ENCODE results near the gene CDYL2.

The CDYL2 gene

GRCh38 chr16:80585764-80586163 is 218.6 kb downstream of the CDYL2 start:
- Histone ChIP-seq H3K4me3 (ENCODE audit: low read depth in 1 of 2, low read length in 2 of 2) (no peak overlapping the region), H3K27me3 (ENCODE audit: low read depth, low read length) (no peaks in the 10 kb centered on the region), H3K9me3 (ENCODE audit: control insufficient read depth in 1 of 2, low read length in 2 of 2) (no peaks in the 10 kb centered on the region), H3K27ac (ENCODE audit: low read length) (no peak overlapping the region), H3K36me3 (ENCODE audit: control insufficient read depth in 1 of 2, insufficient read depth in 2 of 2, low read length in 2 of 2) (no peaks in the 10 kb centered on the region), H3K4me1 (ENCODE audit: control insufficient read depth in 1 of 2, insufficient read depth in 2 of 2, low read length in 2 of 2) (no peaks in the 10 kb centered on the region)

GRCh38 chr16:80583466-80583865 is 220.9 kb downstream of the CDYL2 start:
- Histone ChIP-seq H3K27ac (ENCODE audit: low read length) (no peak overlapping the region), H3K36me3 (ENCODE audit: control insufficient read depth in 1 of 2, insufficient read depth in 2 of 2, low read length in 2 of 2) (no peaks in the 10 kb centered on the region), H3K27me3 (ENCODE audit: low read depth, low read length) (no peaks in the 10 kb centered on the region), H3K4me1 (ENCODE audit: control insufficient read depth in 1 of 2, insufficient read depth in 2 of 2, low read length in 2 of 2) (no peaks in the 10 kb centered on the region), H3K9me3 (ENCODE audit: control insufficient read depth in 1 of 2, low read length in 2 of 2) (no peaks in the 10 kb centered on the region), H3K4me3 (ENCODE audit: low read depth in 1 of 2, low read length in 2 of 2) (no peak overlapping the region)

- no peaks in the 10 kb centered on the region for H3K36me3 ChIP-seq (ENCODE audit: control insufficient read depth in 1 of 2, insufficient read depth in 2 of 2, low read length in 2 of 2)
- H3K27ac ChIP-seq (ENCODE audit: low read length), result no peak overlapping the region
- no peaks in the 10 kb centered on the region for H3K9me3 ChIP-seq (ENCODE audit: control insufficient read depth in 1 of 2, low read length in 2 of 2)
- no peaks in the 10 kb centered on the region for H3K27me3 ChIP-seq (ENCODE audit: low read depth, low read length)
- no peak overlapping the region for H3K4me3 ChIP-seq (ENCODE audit: low read depth in 1 of 2, low read length in 2 of 2)
- H3K4me1 ChIP-seq (ENCODE audit: control insufficient read depth in 1 of 2, insufficient read depth in 2 of 2, low read length in 2 of 2), result no peaks in the 10 kb centered on the region
Measured at GRCh38 chr16:80580109-80580832, 224.1 kb downstream of the CDYL2 start.

DNA sequence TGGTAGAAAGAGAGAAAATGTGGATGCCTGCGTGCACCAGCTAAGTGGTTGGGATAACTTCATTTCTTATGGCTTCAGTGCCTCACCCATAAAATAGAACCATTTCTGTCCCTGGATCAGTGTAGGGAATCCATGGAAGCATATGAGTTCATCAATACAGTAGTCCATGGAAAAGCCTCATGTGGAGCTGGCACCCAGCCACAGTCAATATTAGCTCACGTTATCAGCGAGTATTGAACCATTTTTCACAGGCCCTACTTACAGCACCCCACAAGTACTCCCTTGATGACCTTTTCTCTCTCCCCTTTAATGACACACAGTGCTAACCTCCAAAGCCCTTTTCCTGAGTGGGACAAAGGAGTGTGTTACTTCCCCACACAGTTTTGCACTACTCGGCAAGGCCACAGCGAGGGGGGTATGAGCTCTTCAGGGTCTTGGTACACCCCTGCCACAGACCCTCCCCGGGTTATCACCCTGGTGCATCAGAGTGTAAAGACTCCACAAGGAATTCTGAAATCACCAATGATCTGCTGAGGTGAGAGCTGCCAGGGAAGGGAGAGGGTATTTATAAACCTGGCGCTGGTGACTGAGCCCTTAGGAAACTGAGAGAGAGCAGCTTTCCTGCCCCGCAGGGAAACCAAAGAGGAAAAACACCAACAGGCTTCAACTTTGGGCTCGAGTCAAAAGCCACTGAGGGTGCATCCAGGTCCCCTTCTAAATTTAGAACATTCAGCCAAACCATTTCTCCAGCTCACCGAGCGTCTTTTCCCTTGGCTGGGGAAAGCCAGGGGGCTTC is 226.7 kb downstream of the CDYL2 start:
- Histone ChIP-seq H3K9me3 (ENCODE audit: control insufficient read depth in 1 of 2, low read length in 2 of 2) (no peaks in the 10 kb centered on the region), H3K4me1 (ENCODE audit: control insufficient read depth in 1 of 2, insufficient read depth in 2 of 2, low read length in 2 of 2) (no peaks in the 10 kb centered on the region), H3K4me3 (ENCODE audit: low read depth in 1 of 2, low read length in 2 of 2) (no peak overlapping the region), H3K27me3 (ENCODE audit: low read depth, low read length) (no peaks in the 10 kb centered on the region), H3K36me3 (ENCODE audit: control insufficient read depth in 1 of 2, insufficient read depth in 2 of 2, low read length in 2 of 2) (no peaks in the 10 kb centered on the region), H3K27ac (ENCODE audit: low read length) (no peak overlapping the region)

- no peak overlapping the region for H3K4me3 ChIP-seq (ENCODE audit: low read depth in 1 of 2, low read length in 2 of 2)
- no peaks in the 10 kb centered on the region for H3K9me3 ChIP-seq (ENCODE audit: control insufficient read depth in 1 of 2, low read length in 2 of 2)
- no peaks in the 10 kb centered on the region for H3K27me3 ChIP-seq (ENCODE audit: low read depth, low read length)
- H3K27ac ChIP-seq (ENCODE audit: low read length), result no peak overlapping the region
- no peaks in the 10 kb centered on the region for H3K36me3 ChIP-seq (ENCODE audit: control insufficient read depth in 1 of 2, insufficient read depth in 2 of 2, low read length in 2 of 2)
- no peaks in the 10 kb centered on the region for H3K4me1 ChIP-seq (ENCODE audit: control insufficient read depth in 1 of 2, insufficient read depth in 2 of 2, low read length in 2 of 2)
Measured at GRCh38 chr16:80576343-80576912, 228.0 kb downstream of the CDYL2 start.

GRCh38 chr16:80573700-80574120 is 230.7 kb downstream of the CDYL2 start:
- Histone ChIP-seq H3K9me3 (ENCODE audit: control insufficient read depth in 1 of 2, low read length in 2 of 2) (no peaks in the 10 kb centered on the region), H3K27ac (ENCODE audit: low read length) (no peak overlapping the region), H3K27me3 (ENCODE audit: low read depth, low read length) (no peaks in the 10 kb centered on the region), H3K4me1 (ENCODE audit: control insufficient read depth in 1 of 2, insufficient read depth in 2 of 2, low read length in 2 of 2) (no peaks in the 10 kb centered on the region), H3K36me3 (ENCODE audit: control insufficient read depth in 1 of 2, insufficient read depth in 2 of 2, low read length in 2 of 2) (no peaks in the 10 kb centered on the region), H3K4me3 (ENCODE audit: low read depth in 1 of 2, low read length in 2 of 2) (no peak overlapping the region)

- Histone ChIP-seq H3K36me3 (ENCODE audit: control insufficient read depth in 1 of 2, insufficient read depth in 2 of 2, low read length in 2 of 2) (no peaks in the 10 kb centered on the region), H3K4me1 (ENCODE audit: control insufficient read depth in 1 of 2, insufficient read depth in 2 of 2, low read length in 2 of 2) (no peaks in the 10 kb centered on the region), H3K27me3 (ENCODE audit: low read depth, low read length) (no peaks in the 10 kb centered on the region), H3K4me3 (ENCODE audit: low read depth in 1 of 2, low read length in 2 of 2) (no peak overlapping the region), H3K27ac (ENCODE audit: low read length) (no peak overlapping the region), H3K9me3 (ENCODE audit: control insufficient read depth in 1 of 2, low read length in 2 of 2) (no peaks in the 10 kb centered on the region)
Measured at GRCh38 chr16:80570106-80570478, 234.3 kb downstream of the CDYL2 start.

DNA sequence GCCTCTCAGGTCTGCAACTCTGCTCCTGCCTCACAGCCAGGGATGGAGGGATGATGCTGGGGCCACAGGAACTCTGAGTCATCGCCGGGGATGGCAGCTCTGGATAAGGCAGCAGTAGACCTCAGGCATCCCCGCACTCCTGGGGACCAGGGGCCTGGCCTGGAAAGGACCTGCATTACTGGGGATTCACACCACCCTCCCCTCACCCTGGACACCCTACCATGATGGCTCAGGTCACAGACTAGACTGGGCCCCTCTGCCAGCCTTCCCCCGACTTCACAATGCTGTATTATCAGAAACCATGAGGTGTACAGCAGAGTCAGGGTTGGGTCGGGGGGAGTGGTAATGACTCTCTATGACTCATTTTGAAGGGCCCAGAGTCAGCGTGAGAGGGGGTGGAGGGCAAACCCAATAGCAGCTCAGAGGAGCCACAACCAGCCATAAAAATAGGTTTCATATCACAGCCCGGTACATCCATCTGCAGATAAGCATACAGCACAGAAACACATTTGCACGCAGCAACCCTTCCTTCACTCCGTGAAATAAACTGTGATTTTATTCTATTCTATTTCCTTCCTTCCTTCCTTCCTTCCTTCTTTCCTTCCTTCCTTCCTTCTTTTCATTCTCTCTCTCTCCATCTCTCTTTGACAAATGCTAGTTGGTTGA is 234.8 kb downstream of the CDYL2 start:
- H3K9me3 ChIP-seq (ENCODE audit: control insufficient read depth in 1 of 2, low read length in 2 of 2), result no peaks in the 10 kb centered on the region
- H3K27ac ChIP-seq (ENCODE audit: low read length), result no peak overlapping the region
- H3K4me3 ChIP-seq (ENCODE audit: low read depth in 1 of 2, low read length in 2 of 2), result no peak overlapping the region
- H3K4me1 ChIP-seq (ENCODE audit: control insufficient read depth in 1 of 2, insufficient read depth in 2 of 2, low read length in 2 of 2), result no peaks in the 10 kb centered on the region
- no peaks in the 10 kb centered on the region for H3K27me3 ChIP-seq (ENCODE audit: low read depth, low read length)
- no peaks in the 10 kb centered on the region for H3K36me3 ChIP-seq (ENCODE audit: control insufficient read depth in 1 of 2, insufficient read depth in 2 of 2, low read length in 2 of 2)

DNA sequence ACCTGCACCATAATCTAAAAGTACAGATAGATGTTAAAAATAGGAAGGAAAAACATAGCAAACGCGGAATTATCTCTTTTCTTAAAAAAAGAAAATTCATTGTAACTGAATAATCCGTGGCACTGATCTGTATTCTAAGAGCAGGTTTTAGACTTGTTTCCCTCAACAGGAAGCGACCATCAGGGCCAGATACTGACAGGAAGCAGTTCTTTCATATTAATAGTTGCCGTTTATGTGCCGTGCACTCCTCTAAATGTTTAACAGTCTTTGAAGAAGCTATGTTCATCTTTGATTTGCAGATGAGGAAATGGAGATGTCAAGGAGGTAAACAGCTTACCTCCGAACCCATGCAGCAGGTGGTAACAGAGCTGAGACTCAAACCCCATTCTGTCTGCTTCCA is 240.0 kb downstream of the CDYL2 start:
- no peaks in the 10 kb centered on the region for H3K9me3 ChIP-seq (ENCODE audit: control insufficient read depth in 1 of 2, low read length in 2 of 2)
- no peaks in the 10 kb centered on the region for H3K4me1 ChIP-seq (ENCODE audit: control insufficient read depth in 1 of 2, insufficient read depth in 2 of 2, low read length in 2 of 2)
- H3K27ac ChIP-seq (ENCODE audit: low read length), result no peak overlapping the region
- H3K36me3 ChIP-seq (ENCODE audit: control insufficient read depth in 1 of 2, insufficient read depth in 2 of 2, low read length in 2 of 2), result no peaks in the 10 kb centered on the region
- H3K27me3 ChIP-seq (ENCODE audit: low read depth, low read length), result no peaks in the 10 kb centered on the region
- no peak overlapping the region for H3K4me3 ChIP-seq (ENCODE audit: low read depth in 1 of 2, low read length in 2 of 2)

GRCh38 chr16:80563066-80563465 is 241.3 kb downstream of the CDYL2 start:
- Histone ChIP-seq H3K36me3 (ENCODE audit: control insufficient read depth in 1 of 2, insufficient read depth in 2 of 2, low read length in 2 of 2) (no peaks in the 10 kb centered on the region), H3K9me3 (ENCODE audit: control insufficient read depth in 1 of 2, low read length in 2 of 2) (no peaks in the 10 kb centered on the region)

DNA sequence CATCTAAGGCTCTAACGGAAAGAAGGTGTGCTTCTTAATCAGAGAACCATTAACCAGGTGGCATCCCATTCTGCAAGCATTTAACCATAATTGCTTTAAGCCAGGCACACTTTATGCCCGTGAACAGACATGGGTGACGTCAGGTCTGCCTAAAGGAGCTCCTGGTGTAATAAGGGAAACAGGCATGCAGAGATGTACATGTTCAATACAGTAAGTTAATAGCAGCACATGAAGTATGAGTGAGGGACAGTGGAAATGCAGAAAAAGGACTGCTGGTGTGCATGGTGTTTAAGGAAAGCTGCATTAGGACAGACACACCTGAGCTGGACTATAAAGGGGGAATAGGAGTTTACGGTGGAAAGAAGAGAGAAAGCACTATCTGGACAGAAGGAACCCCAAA is 245.0 kb downstream of the CDYL2 start:
- Histone ChIP-seq H3K4me1 (ENCODE audit: control insufficient read depth in 1 of 2, insufficient read depth in 2 of 2, low read length in 2 of 2) (no peaks in the 10 kb centered on the region), H3K4me3 (ENCODE audit: low read depth in 1 of 2, low read length in 2 of 2) (no peak overlapping the region), H3K27ac (ENCODE audit: low read length) (no peak overlapping the region), H3K27me3 (ENCODE audit: low read depth, low read length) (no peaks in the 10 kb centered on the region), H3K9me3 (ENCODE audit: control insufficient read depth in 1 of 2, low read length in 2 of 2) (no peaks in the 10 kb centered on the region), H3K36me3 (ENCODE audit: control insufficient read depth in 1 of 2, insufficient read depth in 2 of 2, low read length in 2 of 2) (no peaks in the 10 kb centered on the region)

More at GRCh38 chr16:80563066-80563465, 241.3 kb downstream of the CDYL2 start:
- no peak overlapping the region for H3K27ac ChIP-seq (ENCODE audit: low read length)
- H3K4me1 ChIP-seq (ENCODE audit: control insufficient read depth in 1 of 2, insufficient read depth in 2 of 2, low read length in 2 of 2), result no peaks in the 10 kb centered on the region
- H3K4me3 ChIP-seq (ENCODE audit: low read depth in 1 of 2, low read length in 2 of 2), result no peak overlapping the region
- no peaks in the 10 kb centered on the region for H3K27me3 ChIP-seq (ENCODE audit: low read depth, low read length)
